Esophagus muscularis mucosa (tissue), 3 donors: ENCODE measurements around the gene PBLD.

Experiments
- CTCF ChIP-seq, 3 experiments: fragments of 200-600 bp in 2 of 3; fragments of 450-650 bp in 1 of 3; sonication (generic) in 2 of 3; IDR thresholded peaks; one replicate each; pipeline ENCODE4 v1.5.1; 2017 to 2019; ENCODE audit warnings: antibody characterized with exemption in 3 of 3, mild to moderate bottlenecking in 2 of 3, moderate library complexity in 1 of 3
- POLR2A ChIP-seq: fragments of 450-650 bp; IDR thresholded peaks from one replicate; pipeline ENCODE4 v1.6.1; 2017; ENCODE audit warnings: antibody characterized with exemption, moderate library complexity, mild to moderate bottlenecking, low read depth

GRCh38 chr10:68280758-68281157 lies 52.0 kb downstream of the PBLD start:
- no peak for TF ChIP-seq POLR2A
- TF ChIP-seq CTCF (IDR thresholded peaks at IDR 0.05): no peak
